ENCODE measurements around the gene LY86. TPM values are rescaled to one million over a fixed set of nuclear protein-coding genes. Genes with fewer than 3 reads are reported as not detected.

Gene LY86
- total RNA-seq, 1 donor, result 2.2 TPM

- DNase-seq (ENCODE audit: low read depth in 2 of 3, low spot score in 2 of 3), result peak; percentile 61 to 89 (median 73)
These were observed 88.5 kb downstream of the LY86 start for GRCh38 chr6:6676910-6677441.

- no peak for DNase-seq (ENCODE audit: low read depth in 2 of 3, low spot score in 2 of 3)
These were observed 89.7 kb downstream of the LY86 start for GRCh38 chr6:6678185-6678671.

- no peak for DNase-seq (ENCODE audit: low read depth in 2 of 3, low spot score in 2 of 3)
These were observed 90.3 kb downstream of the LY86 start for GRCh38 chr6:6678811-6679210.

- DNase-seq (ENCODE audit: low read depth in 2 of 3, low spot score in 2 of 3), result no peak
These were observed 91.1 kb downstream of the LY86 start for GRCh38 chr6:6679633-6680032.

- DNase-seq (ENCODE audit: low read depth in 2 of 3, low spot score in 2 of 3), result peak in 1 of 3 donors; percentile 27
These were observed 92.0 kb downstream of the LY86 start for GRCh38 chr6:6680526-6680925.

GRCh38 chr6:6681075-6681849 is 92.7 kb downstream of the LY86 start:
- no peak for DNase-seq (ENCODE audit: low read depth in 2 of 3, low spot score in 2 of 3)

- no peak for DNase-seq (ENCODE audit: low read depth in 2 of 3, low spot score in 2 of 3)
These were observed 93.7 kb downstream of the LY86 start for GRCh38 chr6:6682225-6682624.

DNA sequence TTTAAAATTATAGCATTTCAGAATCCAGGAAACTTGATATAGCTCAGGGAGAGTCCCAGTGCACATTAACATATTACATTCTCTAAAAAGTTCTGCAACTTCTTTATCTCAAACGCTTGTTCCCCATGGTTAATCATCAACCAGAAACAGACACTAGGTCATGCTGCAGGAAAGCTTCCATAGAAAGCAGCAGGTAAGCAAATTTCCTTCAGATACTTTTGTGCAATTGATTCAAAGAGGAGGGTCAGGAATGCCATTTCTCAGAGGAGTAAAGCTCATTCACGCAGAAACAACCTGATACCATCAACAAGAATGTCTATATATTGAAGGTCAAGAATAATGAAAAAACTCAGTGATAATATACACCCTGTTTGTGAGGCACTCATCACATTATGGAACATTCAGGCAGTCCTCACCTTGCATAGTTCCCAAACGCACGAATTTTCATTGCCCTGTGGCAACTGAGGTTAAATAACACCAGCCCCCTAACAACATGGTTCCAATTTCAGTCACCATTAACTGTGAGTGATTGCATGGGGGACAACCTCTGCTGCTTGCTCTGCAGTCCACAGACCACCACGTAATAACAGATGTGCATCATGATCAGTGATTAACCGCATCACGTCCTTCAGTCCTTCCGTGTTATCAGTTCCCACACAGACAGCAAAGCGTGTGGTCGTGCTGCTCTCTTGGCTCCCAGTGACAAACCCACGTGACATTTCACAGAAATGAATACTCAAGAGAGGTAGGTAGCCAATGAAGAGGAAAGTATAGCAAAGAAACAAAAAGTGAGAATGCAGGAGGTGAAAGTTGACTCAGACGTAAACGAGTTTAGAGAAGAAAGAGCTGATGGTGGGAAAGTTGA is 95.7 kb downstream of the LY86 start:
- DNase-seq (ENCODE audit: low read depth in 2 of 3, low spot score in 2 of 3), result peak in 2 of 3 donors; percentile 52 to 74

GRCh38 chr6:6685249-6686040 is 96.9 kb downstream of the LY86 start:
- DNase-seq (ENCODE audit: low read depth in 2 of 3, low spot score in 2 of 3), result no peak

DNA sequence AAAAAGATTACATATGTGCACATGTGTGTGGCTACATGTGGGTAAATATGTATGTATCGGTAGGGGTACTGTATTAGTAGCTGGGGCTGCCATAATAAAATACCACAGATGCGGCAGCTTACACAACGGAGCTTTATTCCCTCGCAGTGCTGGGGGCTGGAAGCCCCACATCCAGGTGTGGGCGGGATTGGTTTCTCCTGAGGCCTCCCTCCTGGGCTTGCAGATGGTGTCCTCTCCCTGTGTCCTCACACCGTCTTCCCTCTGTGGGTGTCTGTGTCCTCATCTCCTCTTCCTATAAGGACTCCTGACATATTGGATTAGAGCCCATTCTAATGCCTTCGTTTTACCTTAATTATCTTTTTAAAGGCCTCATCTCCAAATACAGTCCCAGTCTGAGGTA is 97.7 kb downstream of the LY86 start:
- DNase-seq (ENCODE audit: low read depth in 2 of 3, low spot score in 2 of 3), result no peak

- peak in 1 of 3 donors; percentile 35 for DNase-seq (ENCODE audit: low read depth in 2 of 3, low spot score in 2 of 3)
These were observed 98.5 kb downstream of the LY86 start for GRCh38 chr6:6686748-6687601.

GRCh38 chr6:6688283-6688682 is 99.8 kb downstream of the LY86 start:
- no peak for DNase-seq (ENCODE audit: low read depth in 2 of 3, low spot score in 2 of 3)

GRCh38 chr6:6688951-6689350 is 100.4 kb downstream of the LY86 start:
- no peak for DNase-seq (ENCODE audit: low read depth in 2 of 3, low spot score in 2 of 3)

DNA sequence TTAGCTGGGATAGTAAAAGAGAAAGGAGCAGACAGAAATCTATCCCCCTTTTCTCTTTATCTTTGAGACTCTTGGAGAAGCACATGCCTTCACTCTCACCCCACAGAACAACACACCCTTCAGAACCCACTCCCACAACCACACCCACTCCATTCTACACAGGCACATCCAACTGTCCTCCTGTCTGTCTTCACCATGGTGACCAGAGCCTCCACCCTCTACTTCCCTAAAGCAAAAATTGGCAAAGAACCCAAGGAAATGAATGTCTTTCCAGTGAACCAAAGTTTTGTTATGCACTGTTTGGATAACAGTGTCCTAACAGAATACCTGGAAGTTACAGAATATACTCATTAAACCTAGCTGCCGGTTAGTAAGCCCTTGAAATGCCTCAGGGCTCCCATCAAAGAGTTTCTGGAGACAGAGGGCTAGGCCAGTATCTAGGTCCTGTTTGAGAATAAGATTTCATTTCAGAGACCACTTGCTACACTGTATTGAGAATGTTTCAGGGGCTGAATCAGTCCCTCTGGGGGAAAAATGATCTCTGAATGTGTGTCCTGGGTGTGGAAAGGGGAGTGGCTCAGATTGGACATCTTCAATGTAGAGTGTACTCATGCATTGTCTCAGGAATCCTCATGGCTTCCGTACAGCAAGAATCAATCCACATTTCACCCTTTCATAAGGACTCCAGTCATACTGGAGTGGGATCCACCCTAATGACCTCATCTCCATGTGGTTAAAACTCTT is 101.1 kb downstream of the LY86 start:
- DNase-seq (ENCODE audit: low read depth in 2 of 3, low spot score in 2 of 3), result no peak

DNA sequence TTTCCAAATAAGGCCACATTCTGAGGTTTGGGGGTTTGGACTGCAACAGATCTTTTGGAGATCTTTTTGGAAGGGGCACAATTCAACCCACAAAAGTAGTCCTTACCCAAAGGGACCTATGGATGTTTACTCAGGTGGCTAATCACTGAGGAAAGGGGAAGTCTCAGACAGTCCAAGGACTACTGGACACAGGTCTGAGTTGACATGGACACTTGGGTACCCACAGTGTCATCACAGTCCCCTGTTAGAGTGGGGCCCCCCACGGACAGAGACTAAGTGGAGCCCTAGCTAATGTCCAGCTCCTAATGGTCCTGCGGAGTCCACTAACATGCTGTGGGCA is 101.6 kb downstream of the LY86 start:
- DNase-seq (ENCODE audit: low read depth in 2 of 3, low spot score in 2 of 3), result no peak

DNA sequence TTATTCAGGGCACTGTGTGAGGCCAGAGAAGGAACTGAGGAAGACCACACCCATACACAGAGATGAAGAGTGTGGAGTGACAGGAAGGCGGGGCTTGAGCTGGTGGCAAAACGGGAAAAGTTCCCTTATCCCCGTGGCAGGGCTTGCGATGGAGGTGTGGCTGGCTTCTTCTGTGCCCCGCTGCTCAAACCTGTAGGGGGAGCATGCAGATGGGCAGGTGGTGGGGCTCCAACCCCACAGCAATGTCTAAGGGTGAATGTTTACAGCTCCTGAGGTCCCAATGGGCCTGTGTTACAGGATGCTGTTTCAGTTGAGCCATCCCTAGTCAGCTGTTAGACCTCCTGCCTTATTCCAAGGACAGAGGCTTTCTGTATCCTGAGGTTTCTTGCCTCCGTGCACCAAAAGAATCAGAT is 105.9 kb downstream of the LY86 start:
- no peak for DNase-seq (ENCODE audit: low read depth in 2 of 3, low spot score in 2 of 3)

DNA sequence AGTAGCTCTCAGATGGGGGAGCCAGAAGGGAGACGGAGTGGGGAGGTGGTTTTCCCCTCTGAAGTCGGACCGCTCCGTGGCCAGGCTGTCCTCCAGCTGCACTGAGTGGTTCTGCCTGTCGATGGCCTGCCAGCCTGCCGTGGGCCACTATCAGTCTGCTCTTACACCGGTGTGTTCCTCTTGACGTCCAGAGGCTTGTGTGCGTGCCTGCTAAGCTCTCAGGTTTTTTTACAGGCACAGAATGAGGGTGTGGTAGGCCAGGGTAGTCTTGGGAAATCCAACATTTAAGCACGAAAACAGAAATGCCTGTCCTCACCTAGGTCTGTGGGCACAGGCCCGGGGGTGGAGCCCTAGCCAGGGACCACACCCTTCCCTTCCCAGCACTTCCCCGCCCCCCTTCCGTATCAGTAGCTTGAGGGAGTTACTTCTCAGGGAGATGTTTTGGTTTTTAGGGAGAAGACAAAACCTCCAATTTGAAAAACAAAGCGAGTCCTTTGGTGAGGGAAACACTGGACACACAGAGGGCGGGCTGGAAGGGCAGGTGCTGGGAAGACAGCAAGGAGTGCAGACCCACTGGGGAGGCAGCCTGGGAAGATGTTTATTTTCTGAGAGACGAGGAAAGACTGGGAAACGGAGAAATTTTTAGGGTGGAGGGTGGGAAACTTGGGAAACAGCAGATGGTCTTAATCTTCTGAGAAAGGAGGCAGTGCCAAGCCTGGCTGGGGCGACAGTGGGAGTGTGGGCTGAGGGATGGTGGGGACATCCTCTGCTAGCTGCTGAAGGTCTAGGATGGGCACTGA is 106.5 kb downstream of the LY86 start:
- no peak for DNase-seq (ENCODE audit: low read depth in 2 of 3, low spot score in 2 of 3)

DNA sequence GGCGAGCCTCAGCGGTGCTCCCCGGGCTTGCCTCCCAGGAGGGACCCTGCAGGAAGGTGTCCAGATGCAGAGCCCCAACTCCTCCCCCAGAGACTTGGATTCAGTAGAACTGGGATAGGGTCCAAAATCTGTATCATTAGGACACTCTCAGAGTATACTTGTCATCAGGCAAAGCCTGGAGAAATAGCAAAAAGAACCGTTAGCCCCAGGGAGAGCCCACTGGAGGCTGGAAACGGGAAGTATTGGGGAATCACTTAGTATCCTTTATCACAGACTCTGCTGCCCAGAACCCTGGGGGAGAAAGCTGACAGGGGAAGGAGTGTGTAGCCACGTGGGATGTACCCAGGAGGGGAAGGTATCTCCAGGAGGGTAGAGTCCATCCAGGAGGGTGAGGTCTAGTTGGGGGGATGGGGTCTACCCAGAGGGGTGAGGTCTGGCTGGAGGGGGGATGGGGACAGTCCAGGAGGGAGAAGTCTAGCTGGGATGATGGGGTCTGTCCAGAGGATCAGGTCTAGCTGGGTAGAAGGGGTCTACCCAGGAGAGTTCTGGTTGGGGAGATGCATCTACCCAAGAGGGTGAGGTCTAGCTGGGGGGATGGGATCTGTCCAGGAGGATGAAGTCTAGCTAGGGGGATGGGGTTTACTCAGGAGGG is 107.2 kb downstream of the LY86 start:
- DNase-seq (ENCODE audit: low read depth in 2 of 3, low spot score in 2 of 3), result no peak
